H1 (cell line): ENCODE data around the gene SMYD3. TPM values are rescaled to one million over a fixed set of nuclear protein-coding genes. Genes with fewer than 3 reads are reported as not detected.

Experiments used
- RAD21 ChIP-seq, 2 experiments: IDR thresholded peaks in 1 of 2; conservative IDR thresholded peaks in 1 of 2; 2 replicates each; pipeline ENCODE4 v1.6.1; 2011; ENCODE audit warnings: low read depth in 2 of 2, low read length in 2 of 2, improper control_type of control experiment in 1 of 2, inconsistent platforms in 1 of 2, mild to moderate bottlenecking in 1 of 2, moderate library complexity in 1 of 2
- SP2 ChIP-seq: IDR thresholded peaks from 2 replicates; pipeline ENCODE4 v1.6.1; 2012; ENCODE audit warnings: mild to moderate bottlenecking, low read length, inconsistent platforms
- SP4 ChIP-seq: IDR thresholded peaks from 2 replicates; pipeline ENCODE4 v1.6.1; 2012; ENCODE audit warnings: low read length, inconsistent platforms
- SUZ12 ChIP-seq: fragments of 200-600 bp; sonication (generic); IDR thresholded peaks from 2 replicates; pipeline ENCODE4 v1.6.1; 2012; ENCODE audit warnings: mild to moderate bottlenecking, inconsistent platforms, low read length, moderate library complexity, mixed read lengths
- polyA plus RNA-seq, 7 experiments: library from polyadenylated mRNA; depleted of rRNA in 3 of 7; stranded (reverse) in 5 of 7; unstranded in 2 of 7; fragments of >200 nt in 5 of 7; fragments of 200-250 nt in 2 of 7; gene quantifications; 1 replicate in 5 of 7; 2 replicates in 1 of 7; 4 replicates in 1 of 7; pipeline versions ENCODE4 v1.2.1 to v1.2.3, GENCODE V29; 2011 to 2013; ENCODE audit warnings: missing spikeins in 2 of 7, mixed read lengths in 2 of 7
- total RNA-seq: library from RNA; stranded (reverse); fragmentation: NEBNext Ultra II Directional; extraction: Animal tissue kit (Norgen Biotek cat#: 25700); gene quantifications from 2 replicates; pipeline ENCODE4 v1.2.1, GENCODE V29; 2021
- TF ChIP-seq, protein P1 (sequence below): IDR thresholded peaks from 2 replicates; pipeline ENCODE4 v1.6.1; 2012; ENCODE audit warnings: inconsistent platforms

The SMYD3 gene
- total and polyA plus RNA-seq, 2 of the 8 experiments (the other 6 are each of a cell fraction or from before 2014, with no cell fraction given): 17.3 to 25.4 TPM

DNA sequence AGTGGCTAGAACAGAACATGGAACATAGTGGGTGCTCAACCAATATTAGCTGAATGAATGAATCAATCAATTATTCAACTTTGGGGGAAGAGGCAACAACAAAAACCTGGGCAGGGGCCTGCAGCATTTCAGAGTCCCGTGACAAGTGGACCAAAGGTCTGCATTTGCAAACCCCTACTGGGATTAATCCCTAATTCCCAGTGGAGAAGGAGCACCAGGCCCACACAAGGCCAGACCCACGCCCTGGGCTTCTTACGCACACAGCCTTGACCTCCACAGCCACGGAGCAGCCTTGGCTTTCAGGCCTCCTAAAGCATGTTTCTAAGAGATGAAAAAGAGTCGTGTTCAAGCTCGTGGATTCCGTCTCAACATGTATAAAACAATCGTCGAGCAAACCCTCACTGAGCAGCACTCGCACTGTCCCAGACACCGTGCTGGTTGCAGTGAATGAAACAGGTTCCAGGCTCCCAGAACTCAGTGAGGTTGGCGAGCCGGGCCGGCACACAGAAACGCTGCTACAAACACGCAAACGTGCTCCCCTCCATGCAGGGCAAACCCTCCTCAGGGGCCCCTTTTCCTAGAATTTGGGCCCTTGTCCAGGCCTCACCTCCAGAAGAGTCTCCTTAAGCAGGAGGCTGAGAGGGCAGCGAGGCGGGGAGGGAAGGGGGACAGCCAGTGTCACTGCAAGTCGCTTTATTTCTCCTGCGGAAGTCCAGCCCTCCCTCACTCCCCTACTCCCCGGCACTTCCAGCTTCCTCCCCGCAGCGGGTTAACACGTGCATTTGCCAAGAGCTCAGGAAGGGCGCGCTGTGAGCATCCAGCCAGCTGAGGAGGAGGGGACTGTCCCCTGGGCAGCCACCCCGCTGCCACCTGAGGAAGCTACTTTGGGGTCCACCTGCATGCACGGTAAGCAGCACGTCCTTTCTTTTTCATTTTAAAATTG, 795.8 kb downstream of the SMYD3 start (continued):
- peak in 1 of 2 experiments; percentile 28; a peak in 2 of 4 replicates for TF ChIP-seq RAD21 (IDR thresholded peaks at IDR 0.05 in 1 of 2, conservative IDR thresholded peaks at IDR 0.05 in 1 of 2; ENCODE audit: low read depth in 2 of 2, low read length in 2 of 2)
- TF ChIP-seq SP4: no peak
- TF ChIP-seq SUZ12: no peak
- no peak for TF ChIP-seq SP2
- TF ChIP-seq, protein P1, sequence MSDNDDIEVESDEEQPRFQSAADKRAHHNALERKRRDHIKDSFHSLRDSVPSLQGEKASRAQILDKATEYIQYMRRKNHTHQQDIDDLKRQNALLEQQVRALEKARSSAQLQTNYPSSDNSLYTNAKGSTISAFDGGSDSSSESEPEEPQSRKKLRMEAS: peak; percentile 90
